Activated T-helper 2 cell treated with anti-CD3 and anti-CD28 coated beads, Interferon-gamma antibody, Interleukin-2, Interleukin-4, amounts not matched to agents 10 μg/mL and 5 μg/mL and 100 μg/mL, durations not matched to agents 14 hours and 24 hours and 36 hours (primary cell): ENCODE results near the gene TDP1. TPM values are rescaled to one million over a fixed set of nuclear protein-coding genes. Genes with fewer than 3 reads are reported as not detected.
"Not testable (repeated sequence)": the region's sequence is repeated elsewhere in the genome, so short reads cannot be mapped to it uniquely, and the experiment has no call there.

Experiments
- DNase-seq: peaks from one replicate; pipeline ENCODE4 v3.0.0; 2021; ENCODE audit warnings: low spot score
- H3K27ac Mint-ChIP-seq: one replicate; pipeline ENCODE4 v1.8.0; 2021; ENCODE audit warnings: mixed read lengths
- H3K27me3 Mint-ChIP-seq: one replicate; pipeline ENCODE4 v1.8.0; 2021; ENCODE audit warnings: low read depth, mixed read lengths
- H3K36me3 Mint-ChIP-seq: one replicate; pipeline ENCODE4 v1.8.0; 2021; ENCODE audit warnings: low read depth, mixed read lengths
- H3K4me1 Mint-ChIP-seq: one replicate; pipeline ENCODE4 v1.8.0; 2021; ENCODE audit warnings: low read depth, mixed read lengths
- H3K4me3 Mint-ChIP-seq: one replicate; pipeline ENCODE4 v1.8.0; 2021; ENCODE audit warnings: low read depth, mild to moderate bottlenecking, moderate library complexity, mixed read lengths
- H3K9me3 Mint-ChIP-seq: one replicate; pipeline ENCODE4 v1.8.0; 2021; ENCODE audit warnings: mixed read lengths
- intact Hi-C: fragments of 100-400 bp; cut with micrococcal nuclease; formaldehyde crosslinking; loops from one replicate; pipeline ENCODE4 v1.15.1; 2023
- total RNA-seq: library from RNA; stranded (reverse); gene quantifications from 2 replicates; pipeline ENCODE4 v1.2.3, GENCODE V29; 2022

The TDP1 gene
- total RNA-seq, 1 donor from 2014 or later: 97.5 TPM

DNA sequence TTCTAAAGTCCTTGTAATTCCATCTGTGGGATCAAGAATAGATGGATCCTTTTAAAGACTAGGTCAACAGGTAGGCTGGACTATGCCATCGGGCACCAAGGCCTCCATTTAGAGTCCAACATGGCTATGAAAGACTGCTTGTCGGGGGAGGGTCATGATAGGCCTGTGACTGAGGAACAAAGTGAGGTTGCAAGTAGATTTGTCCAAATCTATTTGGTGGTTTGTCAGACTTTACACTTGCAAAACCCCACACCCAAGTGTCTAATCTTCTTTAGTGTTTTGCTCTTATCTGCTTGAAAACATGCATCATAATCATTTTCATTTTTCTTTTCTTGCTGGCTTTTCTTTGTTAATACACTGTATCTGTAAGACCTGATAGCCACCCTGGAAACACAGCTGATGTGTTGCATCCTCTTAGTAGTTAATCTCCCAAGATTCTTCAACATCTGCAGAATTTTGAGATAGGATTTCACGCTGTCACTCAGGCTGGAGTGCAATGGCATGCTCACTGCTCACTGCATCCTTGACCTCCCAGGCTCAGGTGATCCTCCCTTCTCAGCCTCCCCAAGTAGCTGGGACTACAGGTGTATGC lies 50.3 kb downstream of the TDP1 start:
- no peak for DNase-seq
- no peak overlapping the region for H3K4me3 Mint-ChIP-seq
- H3K27me3 Mint-ChIP-seq: no peaks in the 10 kb centered on the region
- intact Hi-C loops: loop anchor here (2.0 kb wide), 1 partner anchor 49 kb away; no protein-coding TSS in a partner anchor
- H3K27ac Mint-ChIP-seq: no peak overlapping the region
- peaks cover 26% of the 10 kb centered on the region for H3K4me1 Mint-ChIP-seq
- peaks cover 1% of the 10 kb centered on the region for H3K9me3 Mint-ChIP-seq
- H3K36me3 Mint-ChIP-seq: peaks cover 88% of the 10 kb centered on the region

- Mint-ChIP-seq H3K27ac (peak overlapping the region; percentile 0), H3K4me3 (no peak overlapping the region), H3K36me3 (peaks cover 87% of the 10 kb centered on the region), H3K4me1 (peaks cover 15% of the 10 kb centered on the region), H3K27me3 (no peaks in the 10 kb centered on the region), H3K9me3 (no peaks in the 10 kb centered on the region)
- intact Hi-C loops: no loop called here
- no peak for DNase-seq
Measured at GRCh38 chr14:90017371-90017770, 61.6 kb downstream of the TDP1 start.

- intact Hi-C loops: no loop called here
- H3K4me3 Mint-ChIP-seq: no peak overlapping the region
- no peaks in the 10 kb centered on the region for H3K9me3 Mint-ChIP-seq
- peaks cover 15% of the 10 kb centered on the region for H3K4me1 Mint-ChIP-seq
- peaks cover 83% of the 10 kb centered on the region for H3K36me3 Mint-ChIP-seq
- DNase-seq: no peak
- peak overlapping the region; percentile 47 for H3K27ac Mint-ChIP-seq
- H3K27me3 Mint-ChIP-seq: no peaks in the 10 kb centered on the region
Measured at GRCh38 chr14:90019824-90020523, 64.2 kb downstream of the TDP1 start.

DNA sequence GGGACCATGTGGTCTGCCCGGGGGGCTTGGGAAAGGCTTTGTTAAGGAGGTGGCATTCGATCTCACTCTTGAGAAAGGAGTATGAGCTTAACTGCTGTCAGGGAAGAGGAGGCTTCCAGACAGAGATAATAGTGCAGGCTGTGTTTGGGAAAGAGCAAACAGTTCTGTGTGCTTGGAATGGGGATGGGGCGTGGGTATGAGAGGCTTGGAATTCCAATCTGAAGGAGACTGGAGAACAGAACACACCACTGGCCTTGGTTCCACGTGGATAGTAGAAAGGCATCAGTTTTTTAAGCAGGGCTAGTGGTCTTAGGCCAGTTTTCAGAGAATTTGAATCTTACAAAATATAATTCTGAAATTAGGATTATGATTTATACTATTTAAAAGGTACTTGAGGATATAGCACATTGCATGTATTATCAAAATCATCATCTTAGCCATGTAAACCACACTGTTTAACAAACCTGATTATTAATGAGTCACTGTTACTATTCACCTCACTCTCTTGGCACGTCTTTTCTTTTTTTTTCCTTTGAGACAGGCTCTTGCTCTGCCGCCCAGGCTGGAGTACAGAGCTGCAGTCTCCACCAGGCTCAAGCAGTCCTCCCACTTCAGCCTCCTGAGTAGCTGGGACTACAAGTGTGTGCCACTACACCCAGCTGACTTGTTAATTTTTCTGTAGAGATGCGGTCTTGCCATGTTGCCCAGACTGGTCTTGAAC lies 67.6 kb downstream of the TDP1 start:
- Mint-ChIP-seq H3K9me3 (no peaks in the 10 kb centered on the region), H3K36me3 (peaks cover 79% of the 10 kb centered on the region), H3K27me3 (no peaks in the 10 kb centered on the region), H3K27ac (no peak overlapping the region), H3K4me3 (no peak overlapping the region), H3K4me1 (peaks cover 8% of the 10 kb centered on the region)
- intact Hi-C loops: no loop called here
- no peak for DNase-seq

- Mint-ChIP-seq H3K36me3 (peaks cover 75% of the 10 kb centered on the region), H3K4me3 (no peak overlapping the region), H3K27ac (no peak overlapping the region), H3K9me3 (no peaks in the 10 kb centered on the region), H3K27me3 (no peaks in the 10 kb centered on the region), H3K4me1 (peaks cover 3% of the 10 kb centered on the region)
- intact Hi-C loops: no loop called here
- no peak for DNase-seq
Measured at GRCh38 chr14:90024910-90025309, 69.2 kb downstream of the TDP1 start.

DNA sequence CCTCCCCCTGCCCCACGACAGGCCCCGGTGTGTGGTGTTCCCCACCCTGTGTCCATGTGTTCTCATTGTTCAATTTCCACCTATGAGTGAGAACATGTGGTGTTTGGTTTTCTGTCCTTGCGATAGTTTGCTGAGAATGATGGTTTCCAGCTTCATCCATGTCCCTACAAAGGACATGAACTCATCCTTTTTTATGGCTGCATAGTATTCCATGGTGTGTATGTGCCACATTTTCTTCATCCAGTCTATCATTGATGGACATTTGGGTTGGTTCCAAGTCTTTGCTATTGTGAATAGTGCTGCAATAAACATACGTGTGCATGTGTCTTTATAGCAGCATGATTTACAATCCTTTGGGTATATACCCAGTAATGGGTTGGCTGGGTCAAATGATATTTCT lies 70.9 kb downstream of the TDP1 start:
- H3K4me1 Mint-ChIP-seq, H3K27me3 Mint-ChIP-seq, intact Hi-C loops, DNase-seq, H3K27ac Mint-ChIP-seq, H3K9me3 Mint-ChIP-seq, H3K4me3 Mint-ChIP-seq: not testable (repeated sequence)
- H3K36me3 Mint-ChIP-seq: peaks cover 71% of the 10 kb centered on the region

- Mint-ChIP-seq H3K27ac (no peak overlapping the region), H3K4me1 (no peaks in the 10 kb centered on the region), H3K9me3 (no peaks in the 10 kb centered on the region), H3K36me3 (peaks cover 73% of the 10 kb centered on the region), H3K4me3 (no peak overlapping the region), H3K27me3 (no peaks in the 10 kb centered on the region)
- intact Hi-C loops: no loop called here
- DNase-seq: no peak
Measured at GRCh38 chr14:90027842-90028241, 72.1 kb downstream of the TDP1 start.

GRCh38 chr14:90034156-90034555 lies 78.4 kb downstream of the TDP1 start:
- no peak for DNase-seq
- Mint-ChIP-seq H3K36me3 (peaks cover 68% of the 10 kb centered on the region), H3K27ac (no peak overlapping the region), H3K4me1 (peaks cover 8% of the 10 kb centered on the region), H3K4me3 (no peak overlapping the region), H3K9me3 (no peaks in the 10 kb centered on the region), H3K27me3 (no peaks in the 10 kb centered on the region)
- intact Hi-C loops: no loop called here

GRCh38 chr14:90034835-90035525 lies 79.3 kb downstream of the TDP1 start:
- Mint-ChIP-seq H3K36me3 (peaks cover 72% of the 10 kb centered on the region), H3K9me3 (no peaks in the 10 kb centered on the region), H3K27ac (peak overlapping the region; percentile 1), H3K4me3 (no peak overlapping the region), H3K27me3 (no peaks in the 10 kb centered on the region), H3K4me1 (peaks cover 11% of the 10 kb centered on the region)
- intact Hi-C loops: no loop called here
- DNase-seq: no peak

- Mint-ChIP-seq H3K4me1 (peaks cover 14% of the 10 kb centered on the region), H3K27me3 (no peaks in the 10 kb centered on the region), H3K4me3 (no peak overlapping the region), H3K27ac (no peak overlapping the region), H3K36me3 (peaks cover 78% of the 10 kb centered on the region), H3K9me3 (no peaks in the 10 kb centered on the region)
- intact Hi-C loops: no loop called here
- no peak for DNase-seq
Measured at GRCh38 chr14:90039253-90040010, 83.7 kb downstream of the TDP1 start.

- Mint-ChIP-seq H3K4me1 (peaks cover 9% of the 10 kb centered on the region), H3K4me3 (no peak overlapping the region), H3K27me3 (no peaks in the 10 kb centered on the region), H3K27ac (no peak overlapping the region), H3K36me3 (peaks cover 74% of the 10 kb centered on the region), H3K9me3 (no peaks in the 10 kb centered on the region)
- no peak for DNase-seq
- intact Hi-C loops: no loop called here
Measured at GRCh38 chr14:90040411-90040810, 84.7 kb downstream of the TDP1 start.

DNA sequence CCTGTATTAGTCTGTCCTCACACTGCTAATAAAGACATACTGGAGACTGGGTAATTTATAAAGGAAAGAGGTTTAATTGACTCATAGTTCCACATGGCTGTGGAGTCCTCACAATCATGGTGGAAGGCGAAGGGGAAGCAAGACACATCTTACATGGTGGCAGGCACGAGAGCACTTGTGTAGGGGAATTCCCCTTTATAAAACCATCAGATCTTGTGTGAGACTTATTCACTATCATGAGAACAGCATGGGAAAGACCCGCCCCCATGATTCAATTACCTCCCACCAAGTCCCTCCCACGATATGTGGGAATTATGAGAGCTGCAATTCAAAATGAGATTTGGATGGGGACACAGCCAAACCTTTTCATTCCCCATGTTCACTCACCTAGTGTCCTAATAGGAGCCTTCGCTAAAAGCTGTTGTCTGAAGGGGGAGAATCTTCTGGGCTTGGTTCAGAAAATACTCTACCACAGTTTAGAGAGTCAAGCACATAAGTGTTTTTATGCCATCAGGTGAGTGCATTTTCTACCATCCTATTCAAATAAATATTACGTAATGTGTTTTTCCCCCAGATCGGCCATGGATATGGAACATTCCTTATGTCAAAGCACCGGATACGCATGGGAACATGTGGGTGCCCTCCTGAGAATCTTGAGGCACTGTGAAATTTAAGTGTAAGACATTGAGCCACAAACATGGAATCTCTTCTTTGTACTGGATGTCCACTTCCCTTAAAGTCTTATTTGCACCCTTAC lies 86.9 kb downstream of the TDP1 start:
- Mint-ChIP-seq H3K9me3 (no peaks in the 10 kb centered on the region), H3K36me3 (peaks cover 64% of the 10 kb centered on the region), H3K4me3 (no peak overlapping the region), H3K4me1 (peaks cover 7% of the 10 kb centered on the region), H3K27me3 (no peaks in the 10 kb centered on the region), H3K27ac (peak overlapping the region; percentile 14)
- DNase-seq: no peak
- intact Hi-C loops: no loop called here
